ENCODE data around the gene PLCL2.

DNA sequence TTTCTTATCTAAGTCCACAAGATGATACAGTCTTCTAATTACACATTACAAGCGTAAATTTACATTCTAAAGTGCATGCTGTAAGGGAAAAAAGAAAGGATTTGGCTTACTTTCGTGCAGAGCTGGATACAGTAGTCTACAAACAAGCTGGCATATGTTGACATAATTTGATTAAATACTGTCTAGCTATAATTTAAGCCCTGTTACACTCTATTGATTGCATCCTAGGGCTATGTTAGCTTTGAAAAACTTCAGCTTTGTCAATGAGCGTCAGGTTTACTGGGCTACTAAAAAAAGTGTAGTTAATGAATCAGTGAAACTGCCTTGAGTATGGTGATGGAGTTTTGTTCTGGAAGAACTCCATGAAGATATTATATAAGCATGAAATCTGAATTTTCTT lies 24.5 kb upstream of the PLCL2 start:
- TF ChIP-seq, protein P1, sequence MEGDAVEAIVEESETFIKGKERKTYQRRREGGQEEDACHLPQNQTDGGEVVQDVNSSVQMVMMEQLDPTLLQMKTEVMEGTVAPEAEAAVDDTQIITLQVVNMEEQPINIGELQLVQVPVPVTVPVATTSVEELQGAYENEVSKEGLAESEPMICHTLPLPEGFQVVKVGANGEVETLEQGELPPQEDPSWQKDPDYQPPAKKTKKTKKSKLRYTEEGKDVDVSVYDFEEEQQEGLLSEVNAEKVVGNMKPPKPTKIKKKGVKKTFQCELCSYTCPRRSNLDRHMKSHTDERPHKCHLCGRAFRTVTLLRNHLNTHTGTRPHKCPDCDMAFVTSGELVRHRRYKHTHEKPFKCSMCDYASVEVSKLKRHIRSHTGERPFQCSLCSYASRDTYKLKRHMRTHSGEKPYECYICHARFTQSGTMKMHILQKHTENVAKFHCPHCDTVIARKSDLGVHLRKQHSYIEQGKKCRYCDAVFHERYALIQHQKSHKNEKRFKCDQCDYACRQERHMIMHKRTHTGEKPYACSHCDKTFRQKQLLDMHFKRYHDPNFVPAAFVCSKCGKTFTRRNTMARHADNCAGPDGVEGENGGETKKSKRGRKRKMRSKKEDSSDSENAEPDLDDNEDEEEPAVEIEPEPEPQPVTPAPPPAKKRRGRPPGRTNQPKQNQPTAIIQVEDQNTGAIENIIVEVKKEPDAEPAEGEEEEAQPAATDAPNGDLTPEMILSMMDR (IDR thresholded peaks at IDR 0.05) = no peak
- no peak for TF ChIP-seq EP300 (IDR thresholded peaks at IDR 0.05)
- TF ChIP-seq POLR2AphosphoS5 (IDR thresholded peaks at IDR 0.05) = no peak
- no peak for TF ChIP-seq POLR2A (IDR thresholded peaks at IDR 0.05)
